GM21360 (cell line): ENCODE results near the gene POLR1G.
A peak's percentile ranks its signal among the peaks of the same experiment; 100 is the strongest.
"Not testable (repeated sequence)": the region's sequence is repeated elsewhere in the genome, so short reads cannot be mapped to it uniquely, and the experiment has no call there.

ENCODE experiments used
- ATAC-seq: cut with Tn5 transposase; IDR thresholded peaks from one replicate; pipeline ENCODE4 v1.9.1; 2021; ENCODE audit warnings: mild to moderate bottlenecking, moderate library complexity; ENCODE audit not compliant: unreplicated experiment

The POLR1G gene

GRCh38 chr19:45395821-45396617, 10.4 kb upstream of the POLR1G start:
- no peak for ATAC-seq

- ATAC-seq: no peak
Measured at GRCh38 chr19:45400192-45400591, 6.3 kb upstream of the POLR1G start.

DNA sequence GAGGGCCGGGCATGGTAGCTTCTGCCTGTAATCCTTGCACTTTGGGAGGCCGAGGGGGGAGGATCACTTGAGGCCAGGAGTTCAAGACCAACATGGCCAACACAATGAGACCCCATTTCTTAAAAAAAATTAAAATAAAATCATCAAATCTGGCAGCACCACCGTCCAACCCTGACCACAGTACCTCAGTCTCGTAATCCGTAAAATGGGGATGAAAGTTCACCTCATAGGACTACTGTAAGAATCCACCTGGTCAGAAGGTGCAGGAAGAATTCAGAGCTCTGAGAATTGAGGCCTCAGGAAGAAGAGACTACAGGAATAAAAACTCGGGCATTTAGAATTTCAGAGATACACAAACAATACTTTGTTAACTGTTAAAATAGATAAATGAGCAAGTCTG, 4.6 kb upstream of the POLR1G start:
- ATAC-seq: no peak

GRCh38 chr19:45402298-45403061, 4.0 kb upstream of the POLR1G start:
- ATAC-seq: no peak

GRCh38 chr19:45403272-45403671, 3.2 kb upstream of the POLR1G start:
- ATAC-seq: no peak

DNA sequence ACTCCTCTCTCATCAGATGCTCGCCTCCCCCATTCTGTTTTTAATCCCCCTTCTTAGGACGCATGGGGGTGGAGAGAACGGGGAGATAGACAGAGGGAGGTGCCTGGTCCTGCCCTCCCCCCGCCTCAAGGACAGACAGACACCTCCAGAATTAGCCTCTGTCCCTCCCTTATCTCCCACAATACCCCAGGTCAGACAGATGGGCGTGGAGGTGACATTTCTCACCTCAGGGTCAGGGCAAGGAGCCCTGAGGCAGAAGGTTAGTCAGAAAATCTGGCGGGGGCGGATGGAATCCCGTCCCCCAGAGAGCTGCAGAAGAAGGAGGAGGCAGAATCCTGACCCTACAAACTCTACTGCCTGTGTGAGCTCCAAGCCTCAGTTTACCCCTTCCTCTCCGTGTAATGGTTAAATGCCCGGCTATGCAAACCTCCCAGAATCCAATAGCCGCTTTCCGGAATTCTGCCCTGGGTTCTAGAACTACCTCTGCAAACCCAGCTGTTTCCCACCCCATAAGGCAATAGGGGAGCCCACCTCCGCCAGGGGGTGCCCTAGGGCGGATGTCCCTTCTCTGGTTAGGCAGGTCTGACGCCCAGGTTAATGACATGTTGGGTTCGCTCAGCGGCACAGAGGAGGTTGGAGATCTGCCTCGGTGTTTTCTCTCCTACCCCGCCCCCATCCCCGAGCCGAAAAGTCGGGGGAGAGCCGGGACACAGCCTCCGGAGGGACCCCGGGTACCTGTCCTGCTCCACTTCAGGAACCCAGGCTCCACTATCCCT, 2.5 kb upstream of the POLR1G start:
- ATAC-seq: no peak

DNA sequence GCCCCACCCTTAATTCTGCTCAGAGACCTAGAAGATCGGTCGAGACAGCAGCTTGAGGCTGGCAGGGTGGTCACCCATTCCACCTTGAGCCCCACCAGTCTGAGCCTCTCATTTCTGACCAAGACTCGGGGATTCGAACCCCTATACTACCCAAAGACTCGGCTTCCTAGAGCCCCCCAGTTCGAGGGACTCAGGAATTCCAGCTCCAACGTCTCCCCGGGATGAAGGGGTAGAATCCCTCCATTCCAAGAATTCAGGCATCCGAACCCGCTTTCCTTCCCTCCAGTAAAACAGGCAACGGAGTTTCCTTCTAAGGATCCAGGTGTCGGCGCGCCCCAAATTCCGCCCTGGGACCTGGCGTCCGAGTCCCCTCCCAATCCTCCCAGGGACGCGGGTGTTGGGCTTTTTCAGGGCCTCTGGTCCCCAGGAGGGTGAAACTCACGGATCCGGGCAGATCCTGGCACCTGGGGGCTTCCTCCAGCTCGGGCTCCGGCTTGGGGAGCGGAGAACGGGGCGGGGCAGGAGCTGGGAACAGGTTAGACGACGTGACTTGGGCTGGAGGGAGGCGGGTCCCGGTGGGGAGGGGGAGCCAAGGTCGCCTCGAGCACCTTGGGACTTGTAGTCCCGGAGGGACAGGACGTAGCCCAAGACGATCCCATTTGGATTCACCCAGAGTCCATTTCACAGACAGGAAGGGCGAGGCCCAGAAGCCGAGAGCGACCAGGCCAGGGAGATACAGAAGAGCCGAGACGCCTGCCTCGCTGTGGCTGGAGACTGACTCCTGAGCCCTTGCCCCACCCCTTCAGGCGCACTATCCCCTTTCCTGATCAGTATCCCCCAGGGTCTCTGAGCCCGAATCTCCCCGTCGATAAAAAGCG, 1.6 kb upstream of the POLR1G start, which contains the start of gene PPP1R13L:
TSS of gene PPP1R13L (minus strand) at position 513 of the 878 bp plus-strand sequence. CDS start 6,751 bp downstream, outside the sequence.
- ATAC-seq: no peak

DNA sequence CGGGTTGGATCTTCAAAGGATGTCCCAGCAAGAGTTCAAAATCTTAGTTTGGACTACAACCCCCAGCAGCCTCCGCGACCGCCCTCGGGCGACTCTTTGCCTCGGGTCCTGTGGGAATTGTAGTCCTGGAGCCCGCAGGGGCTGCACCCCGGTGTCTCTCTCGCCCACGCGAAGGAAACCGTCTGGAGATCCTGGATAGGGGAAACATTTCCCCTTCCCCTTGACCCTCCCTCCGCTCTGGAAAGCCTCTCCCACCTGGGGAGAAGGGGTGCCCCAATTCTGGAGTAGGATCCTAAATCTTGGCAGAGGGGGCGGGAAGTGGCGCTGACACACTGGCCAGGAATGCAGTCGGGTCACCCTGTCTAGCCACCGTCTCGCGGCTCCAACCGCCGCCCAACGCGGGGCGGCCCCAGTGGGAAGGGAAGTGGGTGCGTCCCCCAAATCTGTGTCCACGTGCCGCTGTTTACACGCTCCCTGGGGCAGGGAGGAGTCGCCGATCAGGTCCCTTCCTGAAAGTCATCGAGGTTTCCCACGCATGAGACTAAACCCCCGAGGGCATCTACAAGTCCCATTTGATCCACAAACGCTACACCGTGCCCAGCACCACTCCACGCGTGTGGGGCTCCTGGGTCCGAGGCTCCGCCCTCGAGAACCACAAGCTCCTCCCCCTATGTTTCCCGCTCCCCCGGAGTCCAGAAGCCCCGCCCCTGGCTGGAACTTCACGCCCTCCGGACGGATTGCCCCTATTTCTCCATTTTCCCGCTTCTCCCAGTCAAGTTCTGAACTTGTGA, 814 bp upstream of the POLR1G start:
- peak; percentile 38 for ATAC-seq

GRCh38 chr19:45407091-45407375, 589 bp downstream of the POLR1G start:
- no peak for ATAC-seq

DNA sequence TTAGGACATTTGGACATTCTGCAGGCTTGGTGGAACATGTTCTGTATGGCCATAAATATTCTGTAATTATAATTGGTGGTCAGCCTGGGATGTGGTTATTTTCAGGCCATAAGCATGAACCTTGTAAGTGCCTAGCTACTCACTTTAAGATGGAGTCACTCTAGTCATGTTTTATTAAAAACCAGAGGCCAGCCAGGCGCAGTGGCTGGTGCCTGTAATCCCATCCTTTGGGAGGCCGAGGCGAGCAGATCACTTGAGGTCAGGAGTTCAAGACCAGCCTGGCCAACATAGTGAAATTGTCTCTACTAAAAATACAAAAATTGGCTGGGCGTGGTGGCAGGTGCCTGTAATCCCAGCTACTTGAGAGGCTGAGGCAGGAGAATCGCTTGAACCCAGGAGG, 1.1 kb downstream of the POLR1G start:
- ATAC-seq: not testable (repeated sequence)

GRCh38 chr19:45408121-45408520, 1.7 kb downstream of the POLR1G start:
- ATAC-seq: no peak

DNA sequence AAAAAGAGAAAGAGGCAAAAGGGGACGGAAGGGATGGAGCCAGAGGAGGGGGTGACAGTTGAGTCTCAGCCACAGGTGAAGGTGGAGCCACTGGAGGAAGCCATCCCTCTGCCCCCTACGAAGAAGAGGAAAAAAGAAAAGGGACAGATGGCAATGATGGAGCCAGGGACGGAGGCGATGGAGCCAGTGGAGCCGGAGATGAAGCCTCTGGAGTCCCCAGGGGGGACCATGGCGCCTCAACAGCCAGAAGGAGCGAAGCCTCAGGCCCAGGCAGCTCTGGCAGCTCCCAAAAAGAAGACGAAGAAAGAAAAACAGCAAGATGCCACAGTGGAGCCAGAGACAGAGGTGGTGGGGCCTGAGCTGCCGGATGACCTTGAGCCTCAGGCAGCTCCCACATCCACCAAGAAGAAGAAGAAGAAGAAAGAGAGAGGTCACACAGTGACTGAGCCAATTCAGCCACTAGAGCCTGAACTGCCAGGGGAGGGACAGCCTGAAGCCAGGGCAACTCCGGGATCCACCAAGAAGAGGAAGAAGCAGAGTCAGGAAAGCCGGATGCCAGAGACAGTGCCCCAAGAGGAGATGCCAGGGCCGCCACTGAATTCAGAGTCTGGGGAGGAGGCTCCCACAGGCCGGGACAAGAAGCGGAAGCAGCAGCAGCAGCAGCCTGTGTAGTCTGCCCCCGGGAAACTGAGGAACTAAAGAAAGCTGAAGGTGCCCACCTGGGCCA, 2.5 kb downstream of the POLR1G start:
- no peak for ATAC-seq

GRCh38 chr19:45409557-45409920, 3.1 kb downstream of the POLR1G start:
- ATAC-seq: no peak

DNA sequence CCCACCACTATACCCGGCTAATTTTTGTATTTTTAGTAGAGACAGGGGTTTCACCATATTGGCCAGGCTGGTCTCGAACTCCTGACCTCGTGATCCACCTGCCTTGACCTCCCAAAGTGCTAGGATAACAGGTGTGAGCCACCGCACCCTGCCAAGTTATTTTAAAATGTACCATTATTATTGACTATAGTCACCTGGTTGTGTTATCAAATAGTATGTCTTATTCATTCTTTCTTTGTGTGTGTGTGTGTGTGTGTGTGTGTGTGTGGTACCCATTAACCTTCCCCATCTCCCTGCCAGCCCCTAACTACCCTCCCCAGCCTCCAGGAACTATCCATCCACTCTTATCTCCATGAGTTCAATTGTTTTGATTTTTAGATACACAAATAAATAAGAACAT, 3.9 kb downstream of the POLR1G start:
- ATAC-seq: not testable (repeated sequence)

- ATAC-seq: no peak
Measured at GRCh38 chr19:45413497-45413896, 7.1 kb downstream of the POLR1G start.

DNA sequence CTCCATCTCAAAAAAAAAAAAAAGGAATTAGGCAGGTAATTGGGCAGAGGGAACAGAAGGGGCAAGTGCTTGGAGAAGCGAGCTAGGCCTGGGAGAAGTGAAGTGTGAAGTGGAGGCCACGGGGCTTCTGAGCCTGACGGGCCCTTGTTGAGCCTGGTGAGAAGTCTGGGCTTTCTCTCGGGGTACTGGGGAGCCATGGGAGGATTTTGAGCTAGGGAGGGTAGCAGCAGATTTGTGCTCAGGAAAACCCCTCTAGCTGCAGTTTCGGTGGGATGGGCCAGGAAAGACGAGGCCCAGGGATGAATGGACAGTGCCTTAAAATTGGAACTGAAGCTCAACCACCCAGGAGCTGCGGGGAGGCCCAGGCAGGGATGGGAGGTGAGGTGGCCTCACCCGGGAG, 8.0 kb downstream of the POLR1G start:
- ATAC-seq: no peak

DNA sequence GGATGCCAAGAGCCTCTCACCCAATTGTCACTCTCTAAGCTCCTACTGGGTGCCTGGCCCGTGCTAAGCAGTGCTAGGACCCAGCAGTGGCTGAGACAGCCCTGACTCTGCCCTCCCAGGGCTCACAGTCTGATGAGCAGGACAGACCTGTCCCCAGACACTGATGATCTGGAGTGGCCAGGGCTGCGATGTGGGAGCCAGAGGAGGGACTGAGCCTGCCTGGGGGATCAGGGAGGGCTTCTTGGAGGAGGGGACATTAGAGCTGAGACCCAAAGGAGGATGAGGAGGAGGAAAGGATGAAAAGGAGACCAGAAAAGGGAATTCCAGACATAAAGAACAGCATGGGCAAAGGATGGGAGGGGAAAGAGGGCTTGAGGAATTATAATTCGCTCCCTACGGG, 10.7 kb downstream of the POLR1G start:
- ATAC-seq: no peak

- ATAC-seq: no peak
Measured at GRCh38 chr19:45418802-45419201, 12.4 kb downstream of the POLR1G start.

- no peak for ATAC-seq
Measured at GRCh38 chr19:45419396-45419795, 13.0 kb downstream of the POLR1G start.
